GM13976 (cell line): ENCODE measurements around the gene NEDD4L.
"Not testable (repeated sequence)": the region's sequence is repeated elsewhere in the genome, so short reads cannot be mapped to it uniquely, and the experiment has no call there.

Experiments
- DNase-seq: peaks from one replicate; pipeline ENCODE4 v3.0.0; 2012; ENCODE audit warnings: low spot score
- CTCF ChIP-seq: IDR thresholded peaks from 2 replicates; pipeline ENCODE4 v1.5.1; 2012; ENCODE audit warnings: borderline replicate concordance, mild to moderate bottlenecking; ENCODE audit not compliant: insufficient read depth; ENCODE audit errors: extremely low read depth, missing control alignments, control extremely low read depth
- in situ Hi-C: fragments of 300-500 bp; cut with MboI; formaldehyde crosslinking; loops from one replicate; pipeline ENCODE4 v1.12.0; 2022; ENCODE audit warnings: low sequenced_read_pairs, mixed read lengths, inconsistent platforms; ENCODE audit not compliant: unreplicated experiment

The NEDD4L gene

GRCh38 chr18:58166278-58166844 is 122.3 kb downstream of the NEDD4L start:
- in situ Hi-C loops = no loop called here
- no peak for DNase-seq
- no peak for TF ChIP-seq CTCF

DNA sequence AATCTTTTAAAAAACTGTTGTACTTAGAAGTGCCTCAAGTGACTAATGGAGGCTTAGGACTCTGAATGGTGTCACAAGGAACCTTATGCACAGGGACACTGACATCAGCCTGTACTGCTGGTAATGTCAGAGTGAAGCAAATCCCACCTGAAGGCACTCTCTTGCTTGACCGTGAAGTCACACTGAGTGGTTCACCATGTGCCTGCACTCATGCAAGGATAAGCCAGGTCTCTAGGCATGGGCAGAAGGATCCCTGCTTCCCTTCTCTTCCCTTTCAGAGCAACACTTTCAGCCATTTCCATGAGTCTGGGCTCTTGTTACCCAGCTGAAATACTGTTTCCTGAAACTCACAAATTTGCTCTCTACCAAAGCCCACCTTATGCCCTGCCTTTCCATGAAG is 123.0 kb downstream of the NEDD4L start:
- no peak for DNase-seq
- in situ Hi-C loops = no loop called here
- TF ChIP-seq CTCF = no peak

DNA sequence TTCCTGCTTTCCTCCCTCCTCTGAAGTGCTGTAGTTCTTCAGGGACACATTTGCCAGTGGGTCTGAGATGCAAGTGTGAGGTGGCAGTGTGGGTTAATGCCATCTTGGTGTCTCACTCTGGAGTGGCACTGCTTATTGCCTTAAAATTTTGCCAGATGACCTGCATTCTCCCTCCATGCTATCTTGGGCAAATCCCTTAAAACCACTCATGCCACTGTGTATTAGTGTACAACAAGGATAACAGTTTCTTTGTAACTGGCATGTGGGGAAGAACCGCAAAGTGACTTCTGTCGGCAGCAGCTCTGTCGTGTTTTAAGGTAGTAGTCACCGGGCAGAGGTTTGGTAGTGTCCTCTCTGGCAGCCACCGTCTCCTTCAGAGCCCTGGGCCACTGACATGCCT is 124.2 kb downstream of the NEDD4L start:
- TF ChIP-seq CTCF = no peak
- no peak for DNase-seq
- in situ Hi-C loops = no loop called here

DNA sequence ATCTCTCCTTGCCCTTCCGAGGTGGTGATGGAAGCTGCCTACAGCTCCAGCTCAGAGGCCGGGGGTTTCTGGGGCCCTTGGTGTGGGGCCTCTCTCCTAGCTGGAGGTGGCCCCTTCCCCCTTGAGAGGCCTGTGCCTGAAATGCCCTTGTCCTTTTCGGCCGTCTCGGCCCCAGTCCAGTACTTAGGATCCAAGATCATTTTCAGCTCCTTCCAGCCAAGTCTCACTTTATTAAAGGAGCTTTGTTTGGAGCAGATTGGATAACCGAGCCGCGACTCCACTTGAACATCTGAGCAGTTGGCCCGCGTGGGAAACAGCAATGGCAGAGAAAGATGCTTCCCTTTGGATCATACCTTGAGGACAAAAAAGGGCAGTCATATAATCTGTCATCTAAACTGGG is 125.0 kb downstream of the NEDD4L start:
- DNase-seq = no peak
- no peak for TF ChIP-seq CTCF
- in situ Hi-C loops = no loop called here

GRCh38 chr18:58169472-58169871 is 125.4 kb downstream of the NEDD4L start:
- no peak for DNase-seq
- TF ChIP-seq CTCF = no peak
- in situ Hi-C loops = no loop called here

GRCh38 chr18:58170036-58170435 is 126.0 kb downstream of the NEDD4L start:
- in situ Hi-C loops, DNase-seq: not testable (repeated sequence)

DNA sequence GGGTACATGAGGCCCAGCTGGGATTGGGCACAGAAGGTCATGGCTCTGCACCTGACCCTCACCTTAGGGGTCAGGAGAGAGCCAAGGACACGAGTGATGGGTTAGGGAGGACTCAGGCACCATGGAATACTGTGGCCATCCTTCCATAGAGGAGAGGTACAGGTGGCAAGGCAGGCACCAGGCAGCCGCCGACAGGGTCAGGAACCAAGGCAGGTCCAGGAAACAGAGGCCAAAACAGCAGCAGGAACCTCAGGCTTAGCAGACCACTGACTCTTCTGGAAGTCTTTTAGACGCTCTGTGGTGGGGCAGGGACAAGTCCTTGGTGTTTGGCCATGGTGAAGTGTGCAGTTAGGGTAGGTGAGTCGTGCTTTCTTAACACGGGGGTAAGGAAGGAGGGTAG is 128.0 kb downstream of the NEDD4L start:
- no peak for TF ChIP-seq CTCF
- in situ Hi-C loops = no loop called here
- DNase-seq = no peak
